GOT3 (cell line): ENCODE measurements around the gene DNM2.
"Not testable (repeated sequence)": the region's sequence is repeated elsewhere in the genome, so short reads cannot be mapped to it uniquely, and the experiment has no call there.

ENCODE experiments used
- DNase-seq: peaks from one replicate; lab custom pipeline; 2025; ENCODE audit warnings: mixed read lengths; lab: John Stamatoyannopoulos, UW

Gene DNM2

GRCh38 chr19:10717356-10718204 is at the start of gene DNM2:
Gene DNM2, plus strand, starts transcription at chr19:10718079. Its CDS starts 164 bp downstream, at chr19:10718243.
- peak; percentile 97 for DNase-seq

GRCh38 chr19:10669246-10669645 is 48.6 kb upstream of the DNM2 start:
- DNase-seq, result no peak

- no peak for DNase-seq
Measured at GRCh38 chr19:10670182-10670581, 47.7 kb upstream of the DNM2 start.

GRCh38 chr19:10670876-10671804 is 46.7 kb upstream of the DNM2 start:
- DNase-seq, result no peak

GRCh38 chr19:10671922-10672321 is 46.0 kb upstream of the DNM2 start:
- DNase-seq, result not testable (repeated sequence)

GRCh38 chr19:10675214-10675613 is 42.7 kb upstream of the DNM2 start:
- not testable (repeated sequence) for DNase-seq

GRCh38 chr19:10677751-10678150 is 40.1 kb upstream of the DNM2 start:
- no peak for DNase-seq

GRCh38 chr19:10678813-10679212 is 39.1 kb upstream of the DNM2 start:
- no peak for DNase-seq

- DNase-seq, result no peak
Measured at GRCh38 chr19:10679743-10680142, 38.1 kb upstream of the DNM2 start.

GRCh38 chr19:10680545-10681135 is 37.2 kb upstream of the DNM2 start:
- no peak for DNase-seq

- DNase-seq, result no peak
Measured at GRCh38 chr19:10681658-10682057, 36.2 kb upstream of the DNM2 start.

GRCh38 chr19:10682397-10683063 is 35.3 kb upstream of the DNM2 start:
- no peak for DNase-seq

GRCh38 chr19:10683064-10683426 is 34.8 kb upstream of the DNM2 start:
- no peak for DNase-seq

GRCh38 chr19:10683582-10683981 is 34.3 kb upstream of the DNM2 start:
- DNase-seq, result no peak

GRCh38 chr19:10685210-10685609 is 32.7 kb upstream of the DNM2 start:
- no peak for DNase-seq

GRCh38 chr19:10686193-10686592 is 31.7 kb upstream of the DNM2 start:
- DNase-seq, result no peak

GRCh38 chr19:10686661-10687517 is 31.0 kb upstream of the DNM2 start:
- no peak for DNase-seq

GRCh38 chr19:10687518-10688288 is 30.2 kb upstream of the DNM2 start:
- no peak for DNase-seq

GRCh38 chr19:10688545-10689280 is 29.2 kb upstream of the DNM2 start:
- DNase-seq, result no peak
